Activated T-cell treated with anti-CD3 and anti-CD28 coated beads, Interleukin-2, amount 50 U/mL, for 4 hours (primary cell): ENCODE results near the gene CADM3. TPM values are rescaled to one million over a fixed set of nuclear protein-coding genes. Genes with fewer than 3 reads are reported as not detected.

Experiments
- ATAC-seq, 2 donors: fragments of 200-7000 bp; cut with Tn5 transposase; one replicate each; pipeline ENCODE4 v1.10.0; 2021
- DNase-seq: peaks from one replicate; pipeline ENCODE4 v3.0.0-alpha.2; 2020
- H3K27me3 Mint-ChIP-seq: one replicate; pipeline ENCODE4 v1.8.0; 2021; ENCODE audit warnings: low read depth, mixed read lengths
- H3K36me3 Mint-ChIP-seq: one replicate; pipeline ENCODE4 v1.8.0; 2022; ENCODE audit warnings: mixed read lengths; ENCODE audit not compliant: insufficient read depth
- H3K4me1 Mint-ChIP-seq: one replicate; pipeline ENCODE4 v1.8.0; 2021; ENCODE audit warnings: low read depth, mixed read lengths
- H3K4me3 Mint-ChIP-seq: one replicate; pipeline ENCODE4 v1.8.0; 2021; ENCODE audit warnings: mild to moderate bottlenecking, moderate library complexity, mixed read lengths
- H3K9me3 Mint-ChIP-seq: one replicate; pipeline ENCODE4 v1.8.0; 2021; ENCODE audit warnings: mixed read lengths
- total RNA-seq, 3 donors: library from RNA; stranded (reverse); gene quantifications; one replicate each; pipeline ENCODE4 v1.2.1, GENCODE V29; 2021

CADM3 gene
- total RNA-seq, 3 donors from 2014 or later = not detected

- peaks cover 2% of the 10 kb centered on the region for H3K4me1 Mint-ChIP-seq
- H3K27me3 Mint-ChIP-seq = peaks cover 44% of the 10 kb centered on the region
- H3K9me3 Mint-ChIP-seq = no peaks in the 10 kb centered on the region
- DNase-seq (no peak), ATAC-seq (no peak)
- no peaks in the 10 kb centered on the region for H3K36me3 Mint-ChIP-seq
- no peak overlapping the region for H3K4me3 Mint-ChIP-seq
These were observed 8.7 kb upstream of the CADM3 start for GRCh38 chr1:159162516-159163265.

GRCh38 chr1:159163614-159164228 lies 7.7 kb upstream of the CADM3 start:
- Mint-ChIP-seq H3K4me1 (peaks cover 2% of the 10 kb centered on the region), H3K27me3 (peaks cover 52% of the 10 kb centered on the region), H3K36me3 (no peaks in the 10 kb centered on the region), H3K9me3 (no peaks in the 10 kb centered on the region), H3K4me3 (no peak overlapping the region)
- ATAC-seq (no peak), DNase-seq (no peak)

GRCh38 chr1:159168043-159168442 lies 3.4 kb upstream of the CADM3 start:
- ATAC-seq (no peak), DNase-seq (no peak)
- H3K9me3 Mint-ChIP-seq = no peaks in the 10 kb centered on the region
- peaks cover 7% of the 10 kb centered on the region for H3K4me1 Mint-ChIP-seq
- H3K27me3 Mint-ChIP-seq = peaks cover 59% of the 10 kb centered on the region
- H3K4me3 Mint-ChIP-seq = no peak overlapping the region
- H3K36me3 Mint-ChIP-seq = no peaks in the 10 kb centered on the region

GRCh38 chr1:159170639-159171038 lies 776 bp upstream of the CADM3 start:
- H3K4me3 Mint-ChIP-seq = no peak overlapping the region
- peaks cover 7% of the 10 kb centered on the region for H3K4me1 Mint-ChIP-seq
- peaks cover 66% of the 10 kb centered on the region for H3K27me3 Mint-ChIP-seq
- no peaks in the 10 kb centered on the region for H3K9me3 Mint-ChIP-seq
- H3K36me3 Mint-ChIP-seq = no peaks in the 10 kb centered on the region
- ATAC-seq (no peak), DNase-seq (no peak)

DNA sequence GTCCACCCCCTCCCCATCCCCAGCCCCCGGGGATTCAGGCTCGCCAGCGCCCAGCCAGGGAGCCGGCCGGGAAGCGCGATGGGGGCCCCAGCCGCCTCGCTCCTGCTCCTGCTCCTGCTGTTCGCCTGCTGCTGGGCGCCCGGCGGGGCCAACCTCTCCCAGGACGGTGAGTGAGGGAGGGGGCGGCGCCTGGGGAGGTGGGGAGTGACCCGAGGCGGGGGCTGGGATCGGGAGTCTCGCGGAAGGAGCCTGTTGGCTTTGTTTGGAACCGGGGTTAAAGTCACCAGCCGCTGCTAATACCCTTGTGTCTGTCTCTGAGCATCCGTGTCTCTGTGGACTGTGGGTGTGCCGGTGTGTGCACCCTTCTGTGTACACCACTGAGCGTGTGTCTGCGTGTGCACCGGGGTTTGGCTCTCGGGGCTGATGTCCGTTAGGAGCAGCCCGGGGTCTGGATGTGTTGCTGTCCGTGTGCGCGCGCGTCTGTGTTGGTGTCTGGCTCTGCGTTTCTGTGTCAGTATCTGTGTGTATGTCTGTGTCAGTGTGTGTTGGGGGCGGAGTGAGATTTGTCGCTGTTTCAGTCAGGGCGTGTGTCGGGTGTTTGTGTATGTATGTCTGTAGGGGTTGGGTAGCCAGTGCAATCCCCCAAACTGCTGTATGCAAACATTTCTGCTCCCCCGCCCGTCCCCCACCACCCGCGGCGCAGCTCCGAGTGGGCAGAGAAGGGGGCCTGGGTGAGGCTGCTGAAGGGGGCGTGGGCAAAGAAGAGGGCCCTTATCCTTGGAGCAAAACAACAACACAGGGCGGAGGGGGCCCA lies 480 bp downstream of the CADM3 start:
- Mint-ChIP-seq H3K4me1 (peaks cover 7% of the 10 kb centered on the region), H3K4me3 (no peak overlapping the region), H3K9me3 (no peaks in the 10 kb centered on the region), H3K27me3 (peaks cover 62% of the 10 kb centered on the region), H3K36me3 (no peaks in the 10 kb centered on the region)
- DNase-seq = no peak
- peak in 1 of 2 donors; percentile 47 for ATAC-seq

DNA sequence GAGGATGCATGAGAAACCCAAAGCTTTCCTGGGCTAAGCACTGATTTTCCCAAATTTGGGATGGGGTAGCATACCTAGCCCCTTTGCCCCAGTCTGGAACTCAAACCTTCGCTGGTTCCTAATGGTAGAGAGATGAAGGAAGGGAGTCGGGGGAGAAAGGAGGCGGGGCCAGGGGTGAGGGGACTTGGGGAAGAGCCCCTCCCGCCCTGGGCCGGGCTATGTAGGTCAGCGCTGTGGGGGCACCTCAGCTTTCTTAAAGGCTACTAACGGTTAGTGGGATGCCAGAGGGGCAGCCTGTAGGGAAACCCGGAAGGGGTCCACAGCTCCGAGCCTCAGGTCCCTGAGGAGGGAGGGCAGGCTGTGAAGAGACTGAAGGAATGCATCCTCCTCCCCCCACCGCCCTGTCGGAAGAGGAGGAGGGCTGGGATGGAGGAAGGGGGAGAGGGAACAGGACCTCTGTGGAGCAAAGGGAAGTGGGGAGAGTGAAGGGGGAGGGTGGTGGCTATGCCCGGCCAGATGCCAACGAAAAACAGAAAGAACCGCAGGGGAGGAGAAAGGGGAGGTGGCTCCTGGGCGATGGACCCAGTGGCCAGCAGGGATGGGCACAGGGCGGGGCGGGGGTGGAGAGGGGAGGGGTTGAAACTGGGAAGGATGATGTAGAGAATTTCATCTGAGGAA lies 1.3 kb downstream of the CADM3 start:
- H3K36me3 Mint-ChIP-seq = no peaks in the 10 kb centered on the region
- H3K4me3 Mint-ChIP-seq = no peak overlapping the region
- H3K9me3 Mint-ChIP-seq = peaks cover 4% of the 10 kb centered on the region
- peaks cover 60% of the 10 kb centered on the region for H3K27me3 Mint-ChIP-seq
- ATAC-seq = no peak
- H3K4me1 Mint-ChIP-seq = peaks cover 7% of the 10 kb centered on the region
- no peak for DNase-seq

GRCh38 chr1:159173320-159173719 lies 1.9 kb downstream of the CADM3 start:
- Mint-ChIP-seq H3K4me1 (peaks cover 7% of the 10 kb centered on the region), H3K36me3 (no peaks in the 10 kb centered on the region), H3K4me3 (no peak overlapping the region), H3K27me3 (peaks cover 54% of the 10 kb centered on the region), H3K9me3 (peaks cover 4% of the 10 kb centered on the region)
- ATAC-seq (no peak), DNase-seq (no peak)

DNA sequence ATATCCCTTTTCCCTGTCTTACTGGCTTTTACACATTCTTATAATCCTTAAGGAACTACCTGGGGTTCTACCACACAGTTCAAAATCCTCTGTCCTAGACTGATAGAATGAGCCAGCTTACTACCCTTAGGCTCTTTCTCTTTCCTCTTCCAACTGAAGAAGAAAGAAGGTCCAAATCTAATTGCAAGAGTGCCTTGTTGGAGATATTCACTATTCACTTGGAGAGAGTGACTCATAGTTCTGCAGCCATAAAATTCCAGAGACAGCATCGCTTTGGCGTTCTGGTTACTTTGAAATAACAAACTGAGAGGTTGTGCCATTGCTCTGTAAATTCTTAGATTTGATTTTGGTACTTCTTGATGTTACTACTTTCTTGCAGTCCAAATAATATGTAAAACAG lies 4.2 kb downstream of the CADM3 start:
- Mint-ChIP-seq H3K36me3 (no peaks in the 10 kb centered on the region), H3K4me1 (peaks cover 7% of the 10 kb centered on the region), H3K4me3 (no peak overlapping the region), H3K27me3 (peaks cover 48% of the 10 kb centered on the region), H3K9me3 (peaks cover 4% of the 10 kb centered on the region)
- DNase-seq (no peak), ATAC-seq (no peak)

- no peak for DNase-seq
- Mint-ChIP-seq H3K9me3 (peaks cover 4% of the 10 kb centered on the region), H3K4me3 (no peak overlapping the region), H3K4me1 (no peaks in the 10 kb centered on the region), H3K27me3 (peaks cover 52% of the 10 kb centered on the region), H3K36me3 (no peaks in the 10 kb centered on the region)
- ATAC-seq = peak in 1 of 2 donors; percentile 23
These were observed 6.0 kb downstream of the CADM3 start for GRCh38 chr1:159177272-159177907.

DNA sequence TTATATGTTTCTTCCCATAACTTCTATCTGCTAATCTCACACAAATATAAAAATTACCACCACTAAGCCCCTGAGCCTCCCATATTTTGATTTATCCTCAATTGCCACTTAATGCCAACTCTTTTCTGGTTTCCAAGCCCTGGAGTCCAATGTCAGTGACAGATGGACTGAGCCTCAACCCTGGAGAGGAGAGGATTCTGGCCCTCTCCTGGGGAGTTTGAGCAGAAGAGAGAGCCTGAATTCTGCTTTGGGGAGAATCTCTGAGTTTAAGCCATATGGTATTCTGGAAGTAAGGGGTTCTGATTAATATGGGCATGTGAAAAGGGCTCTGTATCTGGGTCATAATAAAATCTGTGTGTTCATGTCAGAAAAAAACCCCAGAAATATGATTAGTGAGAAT lies 8.5 kb downstream of the CADM3 start:
- Mint-ChIP-seq H3K27me3 (peaks cover 46% of the 10 kb centered on the region), H3K4me3 (no peak overlapping the region), H3K9me3 (peaks cover 4% of the 10 kb centered on the region), H3K4me1 (no peaks in the 10 kb centered on the region), H3K36me3 (no peaks in the 10 kb centered on the region)
- ATAC-seq = no peak
- DNase-seq = no peak

DNA sequence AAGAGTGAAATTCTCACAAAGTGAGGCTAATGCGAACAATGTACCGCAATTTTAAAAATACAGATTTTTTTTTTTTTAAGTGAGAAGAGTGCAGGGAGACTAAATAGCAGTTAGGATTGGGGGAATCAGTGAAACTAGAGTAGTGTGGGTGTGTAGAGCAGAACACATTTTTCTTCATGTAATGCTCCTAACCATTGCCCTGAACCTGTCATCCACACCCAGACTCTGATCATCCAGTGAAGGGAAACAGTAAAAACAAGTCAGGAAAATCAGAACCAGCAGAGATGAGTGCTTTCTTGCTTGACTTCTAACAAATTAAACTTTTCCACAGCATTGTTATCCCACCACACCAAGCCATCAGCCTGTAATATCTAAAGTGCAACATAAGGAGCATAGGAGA lies 9.1 kb downstream of the CADM3 start:
- no peak overlapping the region for H3K4me3 Mint-ChIP-seq

DNA sequence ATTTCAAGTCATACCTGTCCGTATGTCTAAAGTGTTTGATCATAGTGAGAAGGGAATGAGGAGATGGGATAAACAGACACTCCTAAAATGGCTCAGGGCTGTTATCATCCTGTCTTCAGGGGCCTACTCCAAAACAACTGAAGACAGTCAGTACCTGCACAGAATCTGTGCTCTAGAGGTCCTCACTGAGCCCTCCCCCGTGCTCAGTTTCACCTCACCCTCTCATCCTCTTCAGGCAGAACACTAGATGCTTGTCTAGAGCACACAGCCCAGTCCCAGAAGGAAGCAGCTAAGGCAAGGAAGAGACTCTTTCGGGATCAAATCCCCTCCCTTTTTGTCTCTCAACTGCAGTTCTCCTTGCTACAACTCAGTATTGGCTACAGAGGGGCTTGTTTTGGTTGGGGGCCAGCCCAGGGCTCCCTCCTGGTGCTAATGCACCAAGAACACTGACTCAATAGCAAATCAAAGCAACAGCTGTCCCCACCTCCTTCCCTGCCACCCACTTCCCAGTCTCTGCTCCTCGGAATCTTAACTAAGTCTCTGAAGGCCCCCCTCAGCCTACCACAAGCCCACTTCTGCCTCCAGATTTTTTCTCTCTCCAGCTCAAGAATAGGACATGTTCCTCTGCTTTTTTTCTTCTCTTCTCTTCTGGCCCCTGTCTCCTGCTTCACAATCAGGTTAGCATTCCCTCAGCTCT lies 10.1 kb downstream of the CADM3 start:
- Mint-ChIP-seq H3K36me3 (no peaks in the 10 kb centered on the region), H3K27me3 (peaks cover 42% of the 10 kb centered on the region), H3K4me3 (no peak overlapping the region), H3K4me1 (no peaks in the 10 kb centered on the region), H3K9me3 (peaks cover 4% of the 10 kb centered on the region)
- DNase-seq = no peak
- ATAC-seq = no peak

More for the DNA sequence above, 9.1 kb downstream of the CADM3 start:
- Mint-ChIP-seq H3K36me3 (no peaks in the 10 kb centered on the region), H3K9me3 (peaks cover 4% of the 10 kb centered on the region), H3K4me1 (no peaks in the 10 kb centered on the region), H3K27me3 (peaks cover 40% of the 10 kb centered on the region)
- ATAC-seq (no peak), DNase-seq (no peak)

- ATAC-seq (no peak), DNase-seq (no peak)
- H3K27me3 Mint-ChIP-seq = peaks cover 66% of the 10 kb centered on the region
- H3K4me1 Mint-ChIP-seq = peaks cover 6% of the 10 kb centered on the region
- no peak overlapping the region for H3K4me3 Mint-ChIP-seq
- no peaks in the 10 kb centered on the region for H3K36me3 Mint-ChIP-seq
- H3K9me3 Mint-ChIP-seq = no peaks in the 10 kb centered on the region
These were observed 12.8 kb downstream of the CADM3 start for GRCh38 chr1:159184201-159184600.
